M059J (cell line): ENCODE measurements around the gene ARHGEF2. TPM values are rescaled to one million over a fixed set of nuclear protein-coding genes. Genes with fewer than 3 reads are reported as not detected.
A peak's percentile ranks its signal among the peaks of the same experiment; 100 is the strongest.

Experiments used
- DNase-seq: peaks from one replicate; pipeline ENCODE4 v3.0.0-alpha.2; 2012; ENCODE audit warnings: low read depth
- total RNA-seq: library from RNA; depleted of rRNA; stranded (reverse); fragments of >200 nt; shearing (Covaris generic); gene quantifications from 2 replicates; pipeline ENCODE4 v1.2.3, GENCODE V29; 2014; rRNA removed

Gene ARHGEF2
- total RNA-seq, 1 experiment from 2014 or later: 51.6 TPM

DNA sequence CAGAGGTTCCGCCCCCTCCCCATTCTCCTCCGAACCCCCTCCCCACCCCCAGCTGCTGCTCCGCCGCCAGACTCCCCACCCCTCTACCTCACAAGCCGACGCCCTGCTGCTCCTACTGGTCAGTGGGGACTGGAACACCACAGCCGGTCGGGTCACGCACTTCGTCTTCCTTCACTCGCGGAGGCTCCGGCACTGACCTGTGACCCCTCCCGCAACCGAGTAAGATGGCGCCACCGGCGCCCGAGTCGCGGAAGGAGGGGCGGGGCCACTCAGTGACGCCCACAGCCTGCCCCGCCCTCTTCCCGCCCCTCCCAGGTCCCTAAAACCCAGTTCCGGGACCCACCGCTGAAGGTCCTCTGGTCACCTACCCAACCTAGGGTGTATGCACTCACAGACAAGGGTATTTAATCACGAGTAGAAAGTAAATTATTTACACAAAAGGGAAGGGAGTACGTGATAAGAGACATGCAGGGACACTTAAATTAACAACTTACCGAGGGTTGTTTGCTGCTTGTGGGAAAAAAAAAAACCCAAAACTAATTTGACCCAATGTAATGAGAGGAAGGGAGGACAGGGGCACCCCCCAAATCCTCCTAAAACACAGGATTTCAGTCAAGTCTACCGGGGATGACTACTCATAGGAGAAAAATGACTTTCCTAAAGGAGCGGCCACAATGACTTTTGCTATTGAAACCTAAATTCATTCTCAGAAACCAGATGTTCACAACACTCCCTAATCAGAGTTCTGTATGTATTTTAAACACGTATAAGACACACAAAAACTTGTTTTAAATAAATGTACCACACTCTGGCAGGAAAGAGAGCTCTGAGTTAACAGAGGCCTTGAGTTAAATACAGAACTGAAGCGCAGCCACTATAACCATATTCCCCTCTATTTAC is 66.9 kb downstream of the ARHGEF2 start, which contains the start of gene RIT1:
RIT1 (minus strand) TSS at position 194 of the 900 bp plus-strand sequence. CDS start 588 bp downstream, outside the sequence.
- peak; percentile 83 for DNase-seq

DNA sequence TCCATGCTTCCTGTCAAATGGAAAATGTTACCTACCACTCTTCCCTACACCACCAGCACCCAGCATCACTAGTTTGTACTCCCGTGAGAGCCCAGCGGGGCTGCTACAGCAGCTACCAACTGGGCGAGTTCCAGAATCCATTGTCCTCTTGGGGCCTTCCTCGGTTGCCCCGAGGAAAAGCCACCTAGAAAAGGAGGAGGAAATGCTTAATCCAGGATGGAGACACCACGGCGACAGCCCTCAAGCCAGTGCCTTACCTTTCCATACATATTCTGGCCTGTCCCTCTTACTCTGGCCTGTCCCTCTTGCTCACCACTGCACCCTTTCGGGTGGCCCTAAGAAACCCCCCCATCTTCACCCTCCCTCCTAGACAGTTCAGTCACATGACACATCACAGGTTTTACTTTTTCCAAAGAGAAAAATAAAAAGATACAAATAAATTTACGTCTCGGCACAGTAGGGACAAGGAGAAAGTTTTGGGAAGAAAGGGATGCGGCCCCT is 67.7 kb downstream of the ARHGEF2 start:
- peak; percentile 65 for DNase-seq

DNA sequence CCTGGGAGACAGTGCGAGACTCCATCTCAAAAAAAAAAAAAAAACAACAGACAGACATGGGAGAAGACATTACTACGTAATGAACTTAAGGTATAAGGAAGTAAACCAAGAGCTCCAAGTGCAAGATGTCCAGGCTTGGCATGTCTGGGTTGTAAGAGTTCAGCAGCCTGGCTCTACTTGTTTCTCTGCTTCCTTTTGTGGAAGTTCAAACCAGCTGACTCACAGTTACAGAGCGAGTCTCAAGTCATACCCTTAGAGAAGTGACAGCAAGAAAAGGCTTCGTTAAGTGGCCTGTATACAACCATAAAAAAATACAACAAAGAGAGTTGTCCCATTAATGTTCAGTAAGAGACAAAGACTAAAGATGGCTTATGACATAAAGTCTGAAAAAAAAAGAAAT is 68.5 kb downstream of the ARHGEF2 start:
- peak; percentile 43 for DNase-seq

DNA sequence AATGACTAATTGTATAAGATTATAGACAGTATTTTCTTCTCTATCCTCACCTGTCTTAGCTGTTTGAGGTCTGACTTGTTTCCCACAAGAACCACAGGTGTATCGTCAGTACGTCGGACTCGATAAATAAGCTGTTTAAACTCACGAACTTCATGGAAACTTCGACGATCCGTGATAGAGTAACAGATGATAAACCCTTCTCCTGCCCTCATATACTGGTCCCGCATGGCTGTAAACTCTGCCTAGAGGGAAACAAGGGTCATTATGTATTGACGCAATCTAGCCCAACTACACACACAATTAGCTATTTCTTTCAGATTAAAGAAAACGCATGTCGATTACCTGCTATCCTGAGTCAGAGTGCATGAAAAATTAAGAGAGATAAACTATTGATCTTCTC is 74.1 kb downstream of the ARHGEF2 start:
- DNase-seq: no peak

DNA sequence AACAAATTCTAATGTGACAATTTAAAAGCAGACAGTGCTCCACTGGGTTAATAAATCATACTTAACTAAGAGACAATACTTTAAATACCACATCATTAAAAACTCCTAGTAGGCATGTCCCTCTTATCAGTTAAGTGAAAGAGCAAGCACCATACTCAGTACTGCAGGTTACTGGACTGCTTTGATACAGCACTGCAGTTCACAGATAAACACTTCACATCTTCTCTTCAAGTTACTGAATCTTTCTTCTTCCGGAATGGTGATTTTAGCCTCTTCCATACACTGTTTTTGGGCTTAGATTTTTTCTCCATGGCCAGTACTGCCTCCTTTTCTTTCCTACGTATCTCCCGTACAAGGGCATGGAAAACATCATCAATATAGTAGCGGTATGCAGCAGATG is 78.2 kb downstream of the ARHGEF2 start:
- DNase-seq: no peak

DNA sequence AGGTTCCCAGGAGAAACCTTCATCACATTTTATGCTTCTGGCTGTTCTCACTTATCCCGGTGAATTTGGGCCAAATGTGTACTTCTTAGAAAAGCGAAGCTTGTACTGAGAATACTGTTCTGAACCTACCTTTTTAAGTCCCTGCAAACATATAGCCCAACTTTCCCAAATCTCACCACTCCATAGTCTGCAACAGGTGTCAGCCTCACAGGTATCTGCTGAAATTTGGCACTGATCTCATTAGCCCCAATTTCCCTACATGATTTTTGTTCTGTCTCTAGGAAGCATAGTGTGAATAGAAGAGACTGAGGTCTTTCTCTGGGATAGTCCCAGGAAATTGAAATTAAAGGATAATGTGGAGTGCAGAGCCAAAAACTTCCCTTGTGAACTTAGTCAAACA is 78.7 kb downstream of the ARHGEF2 start:
- no peak for DNase-seq

DNA sequence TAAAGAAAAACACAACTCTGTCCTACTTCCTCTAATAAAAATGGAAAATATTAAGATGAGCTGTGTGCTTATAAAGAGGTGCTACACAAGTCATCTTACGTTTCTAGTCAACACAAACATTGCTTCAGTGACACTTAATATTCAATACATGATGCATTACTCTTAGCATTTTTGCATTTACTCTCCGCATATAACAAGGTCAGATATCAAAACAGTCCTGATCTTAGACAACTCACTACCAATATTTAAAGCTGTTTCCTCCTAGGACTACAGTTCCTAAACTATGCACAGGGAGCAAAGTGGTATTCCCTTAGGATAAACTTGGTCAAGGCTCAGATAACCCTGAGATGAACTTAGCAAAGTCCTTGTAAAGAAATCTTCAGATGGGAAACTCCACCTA is 79.5 kb downstream of the ARHGEF2 start:
- no peak for DNase-seq

DNA sequence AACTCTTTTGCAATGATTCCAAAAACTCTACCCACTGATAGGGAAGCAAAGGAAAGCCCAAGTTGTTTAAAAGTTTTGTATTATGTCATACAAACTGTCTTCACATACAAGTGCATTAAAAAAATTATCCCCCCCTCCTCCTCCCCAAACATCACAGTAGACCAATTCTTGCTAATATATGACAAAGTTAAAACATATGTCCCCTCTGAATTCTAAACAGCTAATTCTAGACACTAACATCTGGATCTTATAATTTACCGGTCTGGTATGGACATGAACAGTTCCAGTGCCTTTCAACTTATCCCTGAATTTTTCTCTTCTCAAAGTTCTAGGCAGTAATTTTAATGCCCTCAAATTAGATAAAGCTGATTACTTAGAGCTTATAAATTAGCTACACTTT is 80.6 kb downstream of the ARHGEF2 start:
- no peak for DNase-seq

Other genes starting within 250 kb of the ARHGEF2 start
- 12.0 and 22.0 TPM in 2 replicates for gene GON4L, start 121.3 kb downstream of the ARHGEF2 start, total RNA-seq
- gene SYT11, start 119.0 kb downstream of the ARHGEF2 start, total RNA-seq: 12.0 and 15.8 TPM in 2 replicates
- gene RIT1, start 67.2 kb downstream of the ARHGEF2 start, total RNA-seq: 53.9 and 64.3 TPM in 2 replicates
- 24.1 and 30.7 TPM in 2 replicates for gene KHDC4, start 44.1 kb downstream of the ARHGEF2 start, total RNA-seq
- not detected in 2 replicates for gene RXFP4, start 36.9 kb downstream of the ARHGEF2 start, total RNA-seq
- 1,065 and 1,666 TPM in 2 replicates for gene SSR2, start 42.4 kb upstream of the ARHGEF2 start, total RNA-seq
- gene UBQLN4, start 75.3 kb upstream of the ARHGEF2 start, total RNA-seq: 18.8 and 26.5 TPM in 2 replicates
- 41.7 and 60.2 TPM in 2 replicates for gene LAMTOR2, start 76.2 kb upstream of the ARHGEF2 start, total RNA-seq
- not detected in 2 replicates for gene RAB25, start 82.6 kb upstream of the ARHGEF2 start, total RNA-seq
- 2.5 and 3.2 TPM in 2 replicates for gene MEX3A, start 103.9 kb upstream of the ARHGEF2 start, total RNA-seq
- 396 and 698 TPM in 2 replicates for gene LMNA, start 136.2 kb upstream of the ARHGEF2 start, total RNA-seq
- 0.37 and 1.3 TPM in 2 replicates for gene SEMA4A, start 175.0 kb upstream of the ARHGEF2 start, total RNA-seq
- 18.5 and 25.8 TPM in 2 replicates for gene SLC25A44, start 215.6 kb upstream of the ARHGEF2 start, total RNA-seq
- 96.1 and 109 TPM in 2 replicates for gene PMF1, start 234.5 kb upstream of the ARHGEF2 start, total RNA-seq